GM21737 (cell line): ENCODE data around the gene GP1BA.

Experiments used
- ATAC-seq: cut with Tn5 transposase; IDR thresholded peaks from one replicate; pipeline ENCODE4 v1.9.1; 2021; ENCODE audit warnings: mild to moderate bottlenecking, moderate library complexity; ENCODE audit not compliant: unreplicated experiment

GP1BA gene

GRCh38 chr17:4949321-4950074 lies 17.4 kb downstream of the GP1BA start:
- peak; percentile 24 for ATAC-seq

DNA sequence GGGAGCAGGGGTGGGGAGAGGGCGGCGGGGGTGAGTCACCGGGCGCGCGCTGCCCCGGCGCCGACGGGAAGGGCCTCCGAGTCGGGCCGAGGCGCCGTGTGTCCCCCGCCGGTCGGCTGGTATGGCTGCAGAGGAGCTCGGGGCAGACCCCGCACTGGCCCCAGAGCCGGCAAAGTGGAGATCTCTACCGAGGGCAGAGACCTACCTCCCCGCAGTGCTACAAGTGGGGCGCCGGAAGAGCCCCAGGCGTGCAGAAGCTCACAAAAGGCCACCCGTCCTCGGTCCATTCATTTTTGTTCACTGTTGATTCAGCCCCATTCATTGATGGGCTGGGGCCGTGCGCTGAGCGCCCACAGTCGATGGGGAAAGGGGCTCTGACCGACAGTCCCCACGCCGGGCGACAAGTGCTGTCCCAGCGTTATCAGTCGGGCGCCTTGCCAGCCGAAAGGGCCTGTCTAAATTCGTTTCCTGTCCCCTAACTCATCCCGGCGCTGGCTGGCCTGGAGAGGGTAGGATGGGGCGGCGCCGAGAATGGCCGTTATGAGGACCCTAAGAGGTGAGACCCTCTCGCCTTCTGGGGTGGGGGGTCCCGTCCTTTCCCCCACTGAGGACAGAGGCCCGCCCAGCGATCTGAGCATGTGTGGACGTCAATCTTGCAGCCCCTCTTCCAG lies 18.1 kb downstream of the GP1BA start:
- ATAC-seq: no peak

GRCh38 chr17:4950746-4951204 lies 18.7 kb downstream of the GP1BA start, which contains the start of gene ENO3:
Gene ENO3 (plus strand): TSS chr17:4951119. CDS start chr17:4951830, 711 bp downstream.
- ATAC-seq: no peak

GRCh38 chr17:4951486-4951885 lies 19.4 kb downstream of the GP1BA start:
- no peak for ATAC-seq

DNA sequence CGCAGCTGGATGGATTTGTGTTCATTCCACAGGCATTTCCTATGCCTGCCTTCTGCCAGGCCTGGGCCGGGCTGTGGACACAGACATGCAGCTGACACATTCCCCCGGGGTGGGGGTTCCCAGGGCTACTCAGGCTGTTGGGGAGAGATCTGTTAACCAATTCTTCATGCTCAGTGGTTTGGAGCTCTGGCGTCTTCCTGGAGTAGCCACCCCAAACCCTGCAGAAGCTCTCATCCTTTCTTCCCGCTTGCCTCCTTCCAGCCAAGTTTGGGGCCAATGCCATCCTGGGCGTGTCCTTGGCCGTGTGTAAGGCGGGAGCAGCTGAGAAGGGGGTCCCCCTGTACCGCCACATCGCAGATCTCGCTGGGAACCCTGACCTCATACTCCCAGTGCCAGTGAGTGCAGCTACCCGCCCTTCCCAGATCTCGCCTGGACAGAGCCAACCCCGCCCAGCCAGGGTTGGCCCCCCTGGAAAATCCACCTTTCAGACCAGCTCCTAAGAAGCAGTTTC lies 21.4 kb downstream of the GP1BA start:
- ATAC-seq: no peak

GRCh38 chr17:4955091-4955490 lies 23.0 kb downstream of the GP1BA start:
- ATAC-seq: no peak

DNA sequence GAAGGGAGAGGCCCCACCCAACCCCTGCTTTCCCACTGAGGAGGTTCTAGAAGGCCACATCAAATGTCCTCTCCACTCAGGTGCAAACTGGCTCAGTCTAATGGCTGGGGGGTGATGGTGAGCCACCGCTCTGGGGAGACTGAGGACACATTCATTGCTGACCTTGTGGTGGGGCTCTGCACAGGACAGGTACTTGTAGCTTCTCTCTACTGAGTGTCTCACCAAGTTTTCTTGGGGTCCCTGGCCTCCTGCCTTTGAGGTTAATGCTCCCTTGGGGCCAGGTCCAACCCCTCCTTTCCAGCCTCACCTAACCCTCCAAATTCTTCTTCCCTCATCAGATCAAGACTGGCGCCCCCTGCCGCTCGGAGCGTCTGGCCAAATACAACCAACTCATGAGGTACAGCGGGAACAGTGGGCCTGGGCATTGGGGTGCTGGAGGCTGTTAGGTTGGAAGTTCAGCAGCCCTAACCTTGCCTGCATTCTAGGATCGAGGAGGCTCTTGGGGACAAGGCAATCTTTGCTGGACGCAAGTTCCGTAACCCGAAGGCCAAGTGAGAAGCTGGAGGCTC lies 24.5 kb downstream of the GP1BA start:
- ATAC-seq: no peak

DNA sequence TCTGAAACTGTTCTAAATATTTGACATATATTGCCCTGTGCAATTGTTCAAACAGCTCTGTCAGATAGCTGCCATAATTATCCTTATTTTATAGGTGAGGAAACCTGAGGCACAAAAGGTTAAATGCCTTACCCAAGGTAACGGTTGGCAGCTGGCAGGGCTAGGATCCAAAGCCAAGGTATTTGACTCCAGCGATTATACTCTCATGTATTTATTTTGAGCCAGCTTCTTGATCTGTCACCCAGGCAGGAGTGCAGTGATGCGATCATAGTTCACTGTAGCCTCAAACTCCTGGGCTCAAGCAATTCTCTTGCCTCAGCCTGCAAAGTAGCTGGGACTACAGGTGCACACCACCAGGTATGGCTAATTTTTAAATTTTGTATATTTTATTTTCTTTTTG lies 26.0 kb downstream of the GP1BA start:
- no peak for ATAC-seq

GRCh38 chr17:4959261-4959965 lies 27.3 kb downstream of the GP1BA start:
- no peak for ATAC-seq

DNA sequence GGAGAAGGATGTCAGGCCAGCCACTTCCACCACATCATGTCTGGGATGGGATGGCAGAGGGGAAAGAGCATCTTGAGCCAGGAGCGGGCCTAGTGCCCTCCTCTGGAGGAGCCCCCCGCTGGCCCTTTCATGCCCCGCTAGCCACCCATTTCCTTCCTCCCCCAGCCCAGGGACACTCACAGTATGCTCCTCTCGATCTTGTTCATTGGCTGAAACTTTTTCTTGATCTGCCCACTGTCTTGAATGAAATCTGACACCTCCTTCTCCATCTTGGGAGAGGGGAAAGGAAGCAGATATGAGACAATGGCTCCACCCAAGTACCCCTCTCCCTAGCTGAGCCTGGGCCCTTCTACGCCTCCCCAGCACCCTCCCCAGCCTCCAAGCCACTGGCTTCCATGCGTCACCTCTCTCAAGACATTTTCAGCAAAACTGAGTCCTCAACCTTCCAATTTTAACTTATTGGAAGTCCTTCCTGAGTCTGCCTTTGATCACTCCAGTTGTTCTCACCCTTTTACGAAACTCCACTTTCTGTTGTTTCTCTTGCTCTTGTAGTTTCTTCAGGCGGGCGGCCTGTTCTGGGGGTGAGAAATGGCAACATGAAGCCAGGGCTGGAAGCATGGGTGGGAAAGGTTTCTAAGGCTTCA lies 28.3 kb downstream of the GP1BA start:
- ATAC-seq: no peak

- no peak for ATAC-seq
Observed at GRCh38 chr17:4965311-4965986, 33.4 kb downstream of the GP1BA start.

- peak; percentile 82 for ATAC-seq
Observed at GRCh38 chr17:4966844-4967538, 34.9 kb downstream of the GP1BA start.

GRCh38 chr17:4967539-4968485 lies 35.7 kb downstream of the GP1BA start, which contains the start of gene SPAG7:
Gene SPAG7 (minus strand): TSS chr17:4967817. CDS start chr17:4967804, 13 bp downstream.
- ATAC-seq: peak; percentile 58

- ATAC-seq: no peak
Observed at GRCh38 chr17:4968486-4969046, 36.5 kb downstream of the GP1BA start.

- no peak for ATAC-seq
Observed at GRCh38 chr17:4969047-4969550, 37.0 kb downstream of the GP1BA start.

GRCh38 chr17:4969551-4970173 lies 37.6 kb downstream of the GP1BA start:
- no peak for ATAC-seq

DNA sequence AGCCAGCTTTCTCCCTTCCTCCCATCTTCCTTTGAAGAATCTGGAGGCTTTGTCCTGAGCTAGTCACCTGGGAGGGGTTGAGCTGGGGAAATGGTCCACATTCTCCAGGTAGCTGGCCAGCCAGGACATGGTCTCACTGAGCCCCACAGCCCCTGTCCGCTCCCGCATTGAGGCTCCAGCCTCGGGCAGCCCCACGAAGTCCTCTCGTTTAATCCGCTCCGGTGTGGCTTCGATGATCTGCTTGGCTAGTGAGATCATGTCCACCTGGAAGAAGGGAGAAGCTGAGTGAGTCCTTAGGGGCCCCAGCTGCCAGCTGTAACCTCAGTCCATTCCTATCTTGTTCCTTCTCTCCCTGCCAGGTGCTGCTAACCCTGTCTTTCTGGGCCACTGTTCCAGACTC lies 38.2 kb downstream of the GP1BA start:
- no peak for ATAC-seq
